GM19452 (cell line): ENCODE results near the gene INSR.
"Not testable (repeated sequence)": the region's sequence is repeated elsewhere in the genome, so short reads cannot be mapped to it uniquely, and the experiment has no call there.

ENCODE experiments used
- ATAC-seq: cut with Tn5 transposase; IDR thresholded peaks from one replicate; pipeline ENCODE4 v1.9.1; 2021; ENCODE audit not compliant: unreplicated experiment

INSR gene

DNA sequence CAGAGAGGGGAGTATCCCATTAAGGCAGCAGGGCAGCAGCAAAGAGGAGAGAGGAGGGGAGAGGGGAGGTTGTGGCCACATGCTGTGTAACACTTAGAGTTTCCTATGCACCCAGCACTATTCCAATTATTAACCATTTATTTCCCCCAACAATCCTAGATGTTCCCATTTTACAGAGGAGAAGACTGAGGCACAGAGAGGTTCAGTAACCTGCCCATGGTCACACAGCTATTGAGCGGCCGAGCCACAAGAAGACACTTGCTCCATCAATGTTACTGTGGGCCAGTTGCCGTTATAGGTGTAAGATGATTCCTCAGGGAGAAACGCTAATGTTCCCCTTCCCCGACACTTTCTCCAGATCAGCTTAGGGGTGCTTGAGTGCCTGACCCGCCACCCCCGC is 69.2 kb downstream of the INSR start:
- ATAC-seq: no peak

GRCh38 chr19:7224209-7224686 is 70.0 kb downstream of the INSR start:
- ATAC-seq: no peak

- no peak for ATAC-seq
These were observed 70.8 kb downstream of the INSR start for GRCh38 chr19:7223429-7223828.

GRCh38 chr19:7219056-7219455 is 75.2 kb downstream of the INSR start:
- ATAC-seq: no peak

GRCh38 chr19:7217861-7218260 is 76.4 kb downstream of the INSR start:
- no peak for ATAC-seq

GRCh38 chr19:7216373-7216902 is 77.8 kb downstream of the INSR start:
- ATAC-seq: no peak

GRCh38 chr19:7215176-7215575 is 79.0 kb downstream of the INSR start:
- ATAC-seq: no peak

DNA sequence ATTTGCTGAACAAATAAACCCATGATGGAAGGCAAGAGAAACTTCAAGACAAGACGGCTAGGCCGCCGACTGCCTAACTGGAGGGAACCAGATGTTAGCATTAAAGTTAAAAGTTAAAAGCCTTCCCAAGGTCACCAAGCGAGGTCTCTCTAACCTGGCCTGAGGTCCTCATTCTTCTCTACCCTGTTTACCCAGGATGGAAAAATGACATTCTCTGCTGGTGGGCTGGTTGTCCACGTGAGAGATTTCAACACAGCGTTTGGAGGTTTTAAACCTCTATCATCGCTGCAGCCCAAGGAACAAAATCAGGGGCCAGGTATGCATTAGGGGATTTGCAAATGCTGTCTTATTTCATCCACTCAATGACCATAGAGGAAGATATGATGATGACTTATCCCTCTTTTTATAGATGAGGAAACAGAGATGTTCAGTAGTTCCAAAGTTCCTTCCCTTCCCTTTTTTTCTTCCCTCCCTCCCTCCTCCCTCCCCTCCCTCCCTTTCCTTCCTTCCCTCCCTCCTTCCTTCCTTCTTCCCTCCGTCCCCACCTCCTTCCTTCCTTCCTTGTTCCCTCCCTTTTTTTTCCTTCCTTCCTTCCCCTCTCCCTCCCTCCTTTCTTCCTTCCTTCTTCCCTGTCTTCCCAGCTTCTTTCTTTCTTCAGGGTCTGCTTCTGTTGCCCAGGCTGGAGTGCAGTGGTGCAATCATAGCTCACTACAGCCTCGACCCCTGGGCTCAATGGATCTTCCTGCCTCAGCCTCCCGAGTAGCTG is 79.7 kb downstream of the INSR start:
- ATAC-seq: no peak

DNA sequence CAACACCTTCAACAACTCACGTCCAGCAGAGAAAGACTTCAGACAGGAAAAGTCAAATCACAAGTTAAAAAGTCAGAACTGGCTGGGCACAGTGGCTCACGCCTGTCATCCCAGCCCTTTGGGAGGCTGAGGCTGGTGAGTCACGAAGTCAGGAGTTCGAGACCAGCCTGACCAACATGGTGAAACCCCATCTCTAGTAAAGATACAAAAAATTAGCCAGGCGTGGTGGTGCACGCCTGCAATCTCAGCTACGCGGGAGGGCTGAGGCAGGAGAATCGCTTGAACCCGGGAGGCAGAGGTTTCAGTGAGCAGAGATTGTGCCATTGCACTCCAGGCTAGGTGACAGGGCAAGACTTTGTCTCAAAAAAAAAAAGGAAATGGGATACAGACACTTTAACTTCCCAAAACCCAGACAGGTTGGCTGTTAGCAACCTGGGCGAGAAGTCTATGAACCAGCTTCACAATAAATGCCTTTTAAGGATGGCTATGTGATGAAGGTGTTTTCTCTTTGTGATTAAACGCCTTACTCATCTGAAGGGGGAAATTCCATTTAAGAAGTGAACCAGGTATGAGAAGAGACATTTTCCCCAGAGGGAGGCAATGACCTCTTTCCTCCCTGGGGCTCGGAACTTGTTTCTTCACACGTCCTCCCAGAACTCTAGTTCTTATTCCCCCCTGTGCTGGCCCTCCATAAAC is 80.4 kb downstream of the INSR start:
- no peak for ATAC-seq

DNA sequence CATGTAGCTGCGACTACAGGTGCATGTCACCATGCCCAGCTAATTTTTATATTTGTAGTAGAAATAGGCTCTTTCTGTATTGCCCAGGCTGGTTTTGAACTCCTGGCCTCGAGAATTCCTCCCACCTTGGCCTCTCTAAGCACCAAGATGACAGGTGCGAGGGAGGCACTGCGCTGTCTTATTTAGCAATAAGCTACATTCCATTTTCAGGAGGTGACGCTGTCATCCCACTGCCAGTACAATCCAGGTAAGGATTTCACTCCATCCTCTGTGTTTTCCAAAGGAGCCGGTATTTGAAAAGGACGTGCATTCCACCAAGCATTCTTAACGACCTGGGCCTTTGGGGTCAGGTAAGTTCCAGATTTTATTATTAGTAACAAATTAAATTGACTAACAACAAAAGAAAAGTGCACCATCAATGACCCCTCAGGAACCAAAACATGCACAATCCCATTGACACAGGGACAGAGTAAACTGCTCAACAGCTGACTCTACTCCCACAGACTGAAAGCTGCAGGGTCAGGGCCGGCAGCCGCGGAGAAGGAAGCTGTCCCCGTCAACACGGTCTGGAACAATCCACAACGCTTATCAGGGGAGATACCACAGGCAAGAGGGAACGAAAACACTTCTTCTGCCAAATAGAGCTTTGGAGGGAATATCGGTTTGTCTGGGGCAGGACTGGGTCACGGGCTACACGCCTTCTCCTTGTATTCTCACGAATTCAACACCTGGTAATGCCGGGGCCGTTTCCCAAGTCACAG is 82.8 kb downstream of the INSR start:
- ATAC-seq: no peak

GRCh38 chr19:7210359-7210758 is 83.9 kb downstream of the INSR start:
- no peak for ATAC-seq

DNA sequence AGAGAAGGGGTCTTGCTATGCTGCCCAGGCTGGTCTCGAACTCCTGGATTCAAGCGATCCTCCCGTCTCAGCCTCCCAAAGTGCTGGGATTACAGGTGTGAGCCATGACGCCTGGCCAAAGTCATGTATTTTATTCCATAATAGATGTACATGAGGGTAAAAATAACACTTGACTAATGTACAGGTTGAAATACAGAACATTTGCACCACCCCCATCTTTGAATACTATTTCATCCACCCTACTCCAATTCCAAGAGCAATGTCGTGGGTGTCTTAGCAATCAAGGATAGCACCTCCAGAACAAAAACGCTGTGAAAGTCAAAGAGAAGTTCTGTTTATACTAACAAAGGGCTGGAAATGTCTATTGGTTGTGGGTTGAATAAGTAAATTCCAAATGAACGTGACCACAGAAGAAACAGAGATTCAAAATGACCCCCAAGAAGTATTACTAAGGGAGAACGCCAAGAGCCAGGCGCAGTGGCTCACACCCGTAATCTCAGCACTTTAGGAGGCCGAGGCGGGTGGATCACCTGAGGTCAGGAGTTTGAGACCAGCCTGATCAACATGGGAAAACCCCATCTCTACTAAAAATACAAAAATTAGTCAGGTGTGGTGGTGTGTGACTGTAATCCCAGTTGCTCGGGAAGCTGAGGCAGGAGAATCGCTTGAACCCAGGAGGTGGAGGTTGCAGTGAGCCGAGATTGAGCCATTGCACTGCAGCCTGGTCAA is 84.5 kb downstream of the INSR start:
- not testable (repeated sequence) for ATAC-seq

DNA sequence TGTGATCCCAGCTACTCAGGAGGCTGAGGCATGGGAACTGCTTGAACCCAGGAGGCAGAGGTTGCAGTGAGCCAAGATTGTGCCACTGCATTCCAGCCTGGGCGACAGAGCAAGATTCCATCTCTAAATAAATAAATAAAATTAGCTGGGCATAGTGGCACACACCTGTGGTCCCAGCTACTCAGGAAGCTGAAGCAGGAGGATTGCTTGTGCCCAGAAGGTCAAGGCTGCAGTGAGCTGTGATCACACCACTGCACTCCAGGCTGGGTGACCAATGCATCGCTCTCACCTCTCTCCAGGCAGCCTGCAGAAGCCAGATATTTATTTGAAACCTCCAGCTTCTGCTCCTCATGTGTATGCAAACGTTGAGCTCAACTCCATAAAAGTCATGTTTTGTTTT is 85.2 kb downstream of the INSR start:
- ATAC-seq: not testable (repeated sequence)

- ATAC-seq: no peak
These were observed 90.9 kb downstream of the INSR start for GRCh38 chr19:7203332-7203731.

- ATAC-seq: no peak
These were observed 91.3 kb downstream of the INSR start for GRCh38 chr19:7202888-7203287.

DNA sequence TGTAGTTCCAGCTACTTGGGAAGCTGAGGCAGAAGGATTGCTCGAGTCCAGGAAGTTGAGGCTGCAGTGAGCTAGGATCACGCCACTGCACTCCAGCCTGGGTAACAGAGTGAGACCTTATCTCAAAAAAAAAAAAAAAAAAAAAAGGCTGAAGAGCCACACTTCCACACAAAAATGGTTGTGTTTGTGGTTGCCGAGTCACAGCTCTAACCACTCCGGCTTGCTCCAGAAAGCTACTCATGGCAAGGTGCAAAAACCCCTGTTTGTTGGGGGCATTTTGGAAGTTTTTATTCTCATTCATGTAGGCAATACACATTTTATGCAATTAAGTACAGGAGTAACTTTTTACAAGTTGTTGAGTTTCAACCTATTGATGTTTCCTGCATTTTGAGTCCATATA is 93.5 kb downstream of the INSR start:
- ATAC-seq: no peak

GRCh38 chr19:7199613-7200533 is 94.3 kb downstream of the INSR start:
- ATAC-seq: no peak

- ATAC-seq: peak; percentile 73
These were observed 96.2 kb downstream of the INSR start for GRCh38 chr19:7197760-7198696.
